OCI-LY1 (cell line): ENCODE data around the gene DUSP14.

Source experiments
- H2AFZ ChIP-seq: fragments of 200-600 bp; sonication (generic), shearing (Covaris generic); 2 replicates; pipeline ENCODE4 v1.6.0; 2014; ENCODE audit warnings: antibody characterized with exemption, mild to moderate bottlenecking, low read length
- H3F3A ChIP-seq: fragments of 200-600 bp; sonication (generic), shearing (Covaris generic); 2 replicates; pipeline ENCODE4 v1.6.0; 2014; ENCODE audit warnings: mild to moderate bottlenecking, antibody characterized with exemption, low read length, moderate library complexity; ENCODE audit not compliant: insufficient read depth
- H3K27ac ChIP-seq: fragments of 200-600 bp; sonication (generic); 2 replicates; pipeline ENCODE4 v1.5.1; 2014; ENCODE audit warnings: low read length, mixed run types, mild to moderate bottlenecking, low read depth; ENCODE audit not compliant: poor library complexity, severe bottlenecking
- H3K27me3 ChIP-seq: fragments of 200-600 bp; sonication (generic); 2 replicates; pipeline ENCODE4 v1.6.0; 2014; ENCODE audit warnings: antibody characterized with exemption, mild to moderate bottlenecking, low read length, moderate library complexity; ENCODE audit not compliant: insufficient read depth
- H3K36me3 ChIP-seq: fragments of 200-600 bp; sonication (generic); 2 replicates; pipeline ENCODE4 v1.6.1; 2014; ENCODE audit warnings: mild to moderate bottlenecking, antibody characterized with exemption, low read length, moderate library complexity, mixed read lengths; ENCODE audit not compliant: insufficient read depth
- H3K4me1 ChIP-seq: fragments of 200-600 bp; sonication (generic); 2 replicates; pipeline ENCODE4 v1.5.1; 2014; ENCODE audit warnings: mild to moderate bottlenecking, low read length, moderate library complexity; ENCODE audit not compliant: insufficient read depth, severe bottlenecking
- H3K4me2 ChIP-seq: fragments of 200-600 bp; sonication (generic), shearing (Covaris generic); 2 replicates; pipeline ENCODE4 v1.6.1; 2014; ENCODE audit warnings: low read length
- H3K4me3 ChIP-seq: fragments of 200-600 bp; sonication (generic); 2 replicates; pipeline ENCODE4 v1.5.1; 2014; ENCODE audit warnings: low read length, low read depth, mild to moderate bottlenecking, mixed read lengths; ENCODE audit not compliant: poor library complexity, severe bottlenecking
- H3K79me2 ChIP-seq: fragments of 200-600 bp; shearing (Covaris generic); 2 replicates; pipeline ENCODE4 v1.6.1; 2016; ENCODE audit warnings: mixed run types, low read length, mixed read lengths; ENCODE audit not compliant: insufficient read depth
- H3K9ac ChIP-seq: fragments of 200-600 bp; sonication (generic), shearing (Covaris generic); 2 replicates; pipeline ENCODE4 v1.6.1; 2014; ENCODE audit warnings: mild to moderate bottlenecking, low read length, mixed read lengths
- H3K9me2 ChIP-seq: fragments of 200-600 bp; sonication (generic), shearing (Covaris generic); 2 replicates; pipeline ENCODE4 v1.6.1; 2014; ENCODE audit warnings: low read depth, mild to moderate bottlenecking, low read length, mixed read lengths
- H3K9me3 ChIP-seq: fragments of 200-600 bp; shearing (Covaris generic); 2 replicates; pipeline ENCODE4 v1.6.1; 2014; ENCODE audit warnings: low read length, mixed read lengths
- H4K20me1 ChIP-seq: fragments of 200-600 bp; sonication (generic), shearing (Covaris generic); 2 replicates; pipeline ENCODE4 v1.6.0; 2016; ENCODE audit warnings: mild to moderate bottlenecking, low read length; ENCODE audit not compliant: insufficient read depth
- EZH2 ChIP-seq: fragments of 200-600 bp; sonication (generic), shearing (Covaris generic); IDR thresholded peaks from 2 replicates; pipeline ENCODE4 v1.8.0; 2017; ENCODE audit warnings: borderline replicate concordance, mixed run types, mild to moderate bottlenecking, antibody characterized with exemption, low read length, moderate library complexity, mixed read lengths
- TF ChIP-seq, protein P1 (sequence below): fragments of 200-600 bp; sonication (generic), shearing (Covaris generic); IDR thresholded peaks from 2 replicates; pipeline ENCODE4 v1.5.1; 2017; ENCODE audit warnings: mild to moderate bottlenecking, antibody characterized with exemption, low read length, moderate library complexity, mixed read lengths

Gene DUSP14

DNA sequence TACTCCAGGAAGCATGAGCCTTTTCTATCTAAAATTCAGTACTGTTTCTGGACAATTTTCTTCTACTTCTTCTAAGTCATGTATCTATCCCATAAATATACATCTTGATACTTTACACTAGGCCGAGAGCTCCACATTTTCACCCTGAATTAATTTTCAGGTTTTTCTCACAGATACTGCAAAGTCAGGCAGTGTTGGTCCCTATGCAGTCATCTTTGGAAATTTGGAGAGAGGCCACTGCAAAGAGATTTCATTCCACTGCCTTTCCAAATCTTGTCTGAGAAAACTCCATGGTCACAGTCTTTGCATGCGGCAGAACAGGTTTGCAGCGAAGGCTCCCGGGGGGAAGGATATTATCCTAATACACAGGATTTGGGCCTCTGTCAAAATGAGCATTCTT, 28.2 kb downstream of the DUSP14 start:
- H4K20me1 ChIP-seq, result no peaks in the 10 kb centered on the region
- H3K4me1 ChIP-seq, result no peaks in the 10 kb centered on the region
- no peaks in the 10 kb centered on the region for H3K27me3 ChIP-seq
- no peak overlapping the region for H3K9ac ChIP-seq
- no peaks in the 10 kb centered on the region for H3K9me2 ChIP-seq
- H3K9me3 ChIP-seq, result no peaks in the 10 kb centered on the region
- no peak overlapping the region for H2AFZ ChIP-seq
- TF ChIP-seq, protein P1, sequence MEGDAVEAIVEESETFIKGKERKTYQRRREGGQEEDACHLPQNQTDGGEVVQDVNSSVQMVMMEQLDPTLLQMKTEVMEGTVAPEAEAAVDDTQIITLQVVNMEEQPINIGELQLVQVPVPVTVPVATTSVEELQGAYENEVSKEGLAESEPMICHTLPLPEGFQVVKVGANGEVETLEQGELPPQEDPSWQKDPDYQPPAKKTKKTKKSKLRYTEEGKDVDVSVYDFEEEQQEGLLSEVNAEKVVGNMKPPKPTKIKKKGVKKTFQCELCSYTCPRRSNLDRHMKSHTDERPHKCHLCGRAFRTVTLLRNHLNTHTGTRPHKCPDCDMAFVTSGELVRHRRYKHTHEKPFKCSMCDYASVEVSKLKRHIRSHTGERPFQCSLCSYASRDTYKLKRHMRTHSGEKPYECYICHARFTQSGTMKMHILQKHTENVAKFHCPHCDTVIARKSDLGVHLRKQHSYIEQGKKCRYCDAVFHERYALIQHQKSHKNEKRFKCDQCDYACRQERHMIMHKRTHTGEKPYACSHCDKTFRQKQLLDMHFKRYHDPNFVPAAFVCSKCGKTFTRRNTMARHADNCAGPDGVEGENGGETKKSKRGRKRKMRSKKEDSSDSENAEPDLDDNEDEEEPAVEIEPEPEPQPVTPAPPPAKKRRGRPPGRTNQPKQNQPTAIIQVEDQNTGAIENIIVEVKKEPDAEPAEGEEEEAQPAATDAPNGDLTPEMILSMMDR, result no peak
- TF ChIP-seq EZH2, result no peak
- no peak overlapping the region for H3K4me3 ChIP-seq
- H3F3A ChIP-seq, result no peaks in the 10 kb centered on the region
- H3K79me2 ChIP-seq, result no peaks in the 10 kb centered on the region
- no peak overlapping the region for H3K27ac ChIP-seq
- no peak overlapping the region for H3K4me2 ChIP-seq
- peaks cover 66% of the 10 kb centered on the region for H3K36me3 ChIP-seq

GRCh38 chr17:37518826-37519225, 29.1 kb downstream of the DUSP14 start:
- Histone ChIP-seq H3K27ac (no peak overlapping the region), H3K9me3 (no peaks in the 10 kb centered on the region), H2AFZ (no peak overlapping the region), H3K4me3 (no peak overlapping the region), H3K4me2 (no peak overlapping the region), H4K20me1 (no peaks in the 10 kb centered on the region), H3K27me3 (no peaks in the 10 kb centered on the region), H3K9ac (no peak overlapping the region), H3K9me2 (no peaks in the 10 kb centered on the region), H3K79me2 (no peaks in the 10 kb centered on the region), H3K36me3 (peaks cover 70% of the 10 kb centered on the region), H3K4me1 (no peaks in the 10 kb centered on the region), H3F3A (no peaks in the 10 kb centered on the region)
- TF ChIP-seq EZH2, result no peak
- TF ChIP-seq, protein P1, result 0 out of 2 replicates have a peak, but pooled peaks have one; percentile 6

GRCh38 chr17:37519251-37519985, 29.7 kb downstream of the DUSP14 start:
- H3K9ac ChIP-seq, result no peak overlapping the region
- TF ChIP-seq, protein P1, result no peak
- no peak for TF ChIP-seq EZH2
- no peak overlapping the region for H3K27ac ChIP-seq
- H3K27me3 ChIP-seq, result no peaks in the 10 kb centered on the region
- no peaks in the 10 kb centered on the region for H3F3A ChIP-seq
- H2AFZ ChIP-seq, result no peak overlapping the region
- no peak overlapping the region for H3K4me3 ChIP-seq
- H3K9me3 ChIP-seq, result no peaks in the 10 kb centered on the region
- peaks cover 74% of the 10 kb centered on the region for H3K36me3 ChIP-seq
- no peaks in the 10 kb centered on the region for H4K20me1 ChIP-seq
- H3K4me1 ChIP-seq, result no peaks in the 10 kb centered on the region
- no peaks in the 10 kb centered on the region for H3K79me2 ChIP-seq
- H3K4me2 ChIP-seq, result no peak overlapping the region
- H3K9me2 ChIP-seq, result no peaks in the 10 kb centered on the region
